Activated CD4-positive, alpha-beta T cell treated with anti-CD3 and anti-CD28 coated beads, Interleukin-2, amount 10 ng/mL, durations not matched to agents 7 days and 5 days (primary cell): ENCODE results near the gene TRIM24. TPM values are rescaled to one million over a fixed set of nuclear protein-coding genes. Genes with fewer than 3 reads are reported as not detected.

Experiments
- CTCF ChIA-PET: fragments of 350-600 bp; sonication (Branson Sonifier 250); formaldehyde crosslinking; loops from one replicate; lab custom pipeline; 2021; ENCODE audit warnings: antibody characterized with exemption; lab: Charles Lee
- POLR2A ChIA-PET: fragments of 350-600 bp; sonication (Branson Sonifier 250); formaldehyde crosslinking; loops from one replicate; lab custom pipeline; 2021; ENCODE audit warnings: antibody characterized with exemption; lab: Charles Lee
- DNase-seq: peaks from one replicate; pipeline ENCODE4 v3.0.0-alpha.2; 2020
- H3K27ac Mint-ChIP-seq: one replicate; pipeline ENCODE4 v1.8.0; 2021; ENCODE audit warnings: mild to moderate bottlenecking, moderate library complexity, mixed read lengths
- H3K27me3 Mint-ChIP-seq: one replicate; pipeline ENCODE4 v1.8.0; 2021; ENCODE audit warnings: mixed read lengths
- H3K36me3 Mint-ChIP-seq: one replicate; pipeline ENCODE4 v1.8.0; 2021; ENCODE audit warnings: low read depth, mixed read lengths
- H3K4me1 Mint-ChIP-seq: one replicate; pipeline ENCODE4 v1.8.0; 2021; ENCODE audit warnings: mixed read lengths
- H3K4me3 Mint-ChIP-seq: one replicate; pipeline ENCODE4 v1.8.0; 2021; ENCODE audit warnings: mild to moderate bottlenecking, moderate library complexity, mixed read lengths
- H3K9me3 Mint-ChIP-seq: one replicate; pipeline ENCODE4 v1.8.0; 2021; ENCODE audit warnings: mixed read lengths
- total RNA-seq, 2 experiments: library from RNA; stranded (reverse); gene quantifications; one replicate each; pipeline ENCODE4 v1.2.3, GENCODE V29; 2021

TRIM24 gene
- total RNA-seq, 2 experiments from 2014 or later = 22.0 to 26.2 TPM

- Mint-ChIP-seq H3K9me3 (peaks cover 36% of the 10 kb centered on the region), H3K4me3 (no peak overlapping the region), H3K4me1 (no peaks in the 10 kb centered on the region), H3K27ac (no peak overlapping the region), H3K27me3 (no peaks in the 10 kb centered on the region), H3K36me3 (peaks cover 95% of the 10 kb centered on the region)
- POLR2A ChIA-PET = no interaction called here
- no peak for DNase-seq
- CTCF ChIA-PET = interaction anchor here (1.2 kb wide), 1 partner anchor 32 kb away, joined by 4 read pairs; no protein-coding TSS in a partner anchor
Measured at GRCh38 chr7:138556771-138557484, 96.9 kb downstream of the TRIM24 start.

DNA sequence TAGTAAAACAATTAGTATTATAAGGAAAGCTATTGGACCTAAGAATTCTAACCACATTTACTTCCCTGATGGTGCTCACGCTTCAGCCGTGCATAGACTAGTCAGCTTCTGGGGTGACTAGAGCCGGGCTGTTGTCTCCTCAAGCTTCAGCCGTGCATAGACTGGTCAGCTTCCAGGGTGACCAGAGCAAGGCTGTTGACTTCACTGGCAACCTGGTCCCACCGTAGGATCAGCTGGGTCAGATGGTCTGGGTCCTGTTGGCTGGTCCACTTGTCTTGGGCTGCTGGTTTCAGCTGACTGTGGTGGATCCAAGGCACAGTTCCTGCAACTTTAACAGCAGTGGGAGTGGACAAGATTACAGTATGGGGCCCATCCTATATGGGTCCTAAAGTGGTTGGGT, 99.4 kb downstream of the TRIM24 start:
- DNase-seq = no peak
- Mint-ChIP-seq H3K27me3 (no peaks in the 10 kb centered on the region), H3K4me1 (no peaks in the 10 kb centered on the region), H3K4me3 (no peak overlapping the region), H3K36me3 (peaks cover 97% of the 10 kb centered on the region), H3K27ac (no peak overlapping the region), H3K9me3 (peaks cover 55% of the 10 kb centered on the region)
- CTCF ChIA-PET = no interaction called here
- POLR2A ChIA-PET = no interaction called here

DNA sequence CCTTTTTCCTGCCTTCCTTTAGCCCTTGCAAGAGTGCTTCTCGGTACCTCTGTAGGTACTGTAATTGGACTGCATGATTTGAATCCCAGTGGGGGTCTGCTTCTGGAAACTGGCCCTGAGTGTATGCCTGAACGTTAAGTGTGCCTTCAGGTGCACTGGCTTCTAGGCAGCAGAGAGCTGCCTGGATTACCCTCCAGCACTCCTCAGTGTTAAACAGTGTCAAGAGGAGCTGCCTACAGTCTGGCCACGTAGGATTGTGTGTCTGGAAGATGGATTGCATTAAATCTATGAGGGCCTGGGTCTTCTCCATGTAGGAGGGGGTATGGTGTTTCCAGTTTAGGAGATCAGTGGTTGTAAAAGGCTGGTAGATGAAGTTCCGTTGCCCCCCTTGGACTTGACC, 103.7 kb downstream of the TRIM24 start:
- Mint-ChIP-seq H3K4me1 (no peaks in the 10 kb centered on the region), H3K27me3 (no peaks in the 10 kb centered on the region), H3K9me3 (peaks cover 42% of the 10 kb centered on the region), H3K36me3 (peaks cover 88% of the 10 kb centered on the region), H3K27ac (no peak overlapping the region), H3K4me3 (no peak overlapping the region)
- ChIA-PET CTCF (no interaction called here), POLR2A (no interaction called here)
- no peak for DNase-seq

DNA sequence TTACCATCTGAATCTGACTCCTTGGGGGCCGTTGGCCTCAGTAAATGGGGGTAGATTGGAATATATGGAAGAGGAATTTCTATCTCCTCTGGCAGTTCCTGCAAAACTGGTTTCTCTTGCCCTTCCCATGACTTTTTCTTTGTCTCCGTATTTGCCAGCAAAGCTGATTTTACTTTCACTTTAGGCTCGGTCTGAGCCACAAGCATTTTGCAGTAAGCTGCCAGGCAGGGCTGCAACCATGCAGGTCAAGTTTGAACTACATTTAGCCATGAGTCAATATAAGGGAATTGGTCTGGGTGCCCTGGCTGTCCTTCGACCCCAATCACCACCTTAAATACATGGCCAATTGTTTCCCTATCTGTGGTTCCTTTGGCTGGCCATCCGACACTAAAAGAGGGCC, 104.3 kb downstream of the TRIM24 start:
- no peak overlapping the region for H3K4me3 Mint-ChIP-seq
- H3K36me3 Mint-ChIP-seq = peaks cover 88% of the 10 kb centered on the region
- no peaks in the 10 kb centered on the region for H3K27me3 Mint-ChIP-seq
- ChIA-PET POLR2A (no interaction called here), CTCF (no interaction called here)
- H3K4me1 Mint-ChIP-seq = no peaks in the 10 kb centered on the region
- H3K27ac Mint-ChIP-seq = no peak overlapping the region
- H3K9me3 Mint-ChIP-seq = peaks cover 37% of the 10 kb centered on the region
- DNase-seq = no peak

DNA sequence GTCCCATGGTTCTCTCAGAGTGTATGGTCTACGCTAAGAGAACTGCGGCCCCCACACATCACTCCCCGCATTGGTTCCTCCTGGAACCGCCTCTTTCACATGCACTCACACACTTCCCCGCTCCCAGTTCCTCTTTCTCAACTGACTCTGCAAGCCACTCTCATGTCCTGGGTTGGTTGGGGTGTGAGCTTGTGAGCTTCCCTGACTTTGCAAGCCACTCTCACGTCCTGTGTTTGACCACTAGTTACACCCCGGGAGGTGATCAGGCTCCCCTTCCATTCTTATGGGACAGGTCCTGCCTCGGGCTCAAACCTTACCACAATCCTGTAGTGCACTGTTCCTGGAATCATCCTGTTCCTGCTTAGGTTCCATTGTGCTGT, 105.0 kb downstream of the TRIM24 start:
- no peaks in the 10 kb centered on the region for H3K4me1 Mint-ChIP-seq
- POLR2A ChIA-PET = no interaction called here
- peaks cover 88% of the 10 kb centered on the region for H3K36me3 Mint-ChIP-seq
- peaks cover 35% of the 10 kb centered on the region for H3K9me3 Mint-ChIP-seq
- H3K27ac Mint-ChIP-seq = no peak overlapping the region
- CTCF ChIA-PET = interaction anchor here (0.6 kb wide), 1 partner anchor 828 kb away, joined by 3 read pairs; no protein-coding TSS in a partner anchor
- no peaks in the 10 kb centered on the region for H3K27me3 Mint-ChIP-seq
- no peak overlapping the region for H3K4me3 Mint-ChIP-seq
- DNase-seq = no peak

DNA sequence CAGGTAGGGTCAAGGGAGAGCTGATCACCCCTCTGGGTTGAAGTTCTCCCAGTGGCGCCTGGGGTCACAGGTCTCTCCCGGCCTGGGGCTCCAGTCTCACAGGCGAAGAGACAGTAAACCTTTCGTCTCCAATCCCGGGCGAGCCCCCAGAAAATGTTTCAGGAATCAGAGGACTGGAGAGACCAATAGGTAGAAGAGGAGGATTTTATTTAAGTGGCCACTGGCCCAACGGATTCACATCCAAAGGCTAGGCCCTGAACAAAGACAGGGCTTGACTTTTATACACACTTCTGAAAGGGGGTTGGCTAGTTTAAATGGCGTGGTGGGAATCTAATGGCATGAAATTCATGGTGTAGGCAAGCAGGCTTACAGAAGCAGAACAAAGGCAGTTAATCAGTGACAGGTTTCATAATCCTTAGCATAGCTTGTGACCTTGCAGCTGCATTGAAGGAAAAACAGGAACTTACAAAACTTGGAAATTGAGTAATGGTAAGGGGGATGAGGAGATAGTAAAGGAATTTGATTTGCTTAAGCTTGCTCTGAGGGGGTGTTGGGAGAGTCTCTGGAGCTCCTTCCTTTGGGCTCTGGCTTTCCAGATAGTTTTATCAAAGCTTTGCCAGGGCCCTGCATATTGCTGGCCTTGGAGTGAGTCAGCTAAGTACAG, 105.5 kb downstream of the TRIM24 start:
- CTCF ChIA-PET = interaction anchor here (0.6 kb wide), 1 partner anchor 829 kb away, joined by 3 read pairs; no protein-coding TSS in a partner anchor
- no peaks in the 10 kb centered on the region for H3K27me3 Mint-ChIP-seq
- H3K9me3 Mint-ChIP-seq = peaks cover 35% of the 10 kb centered on the region
- H3K27ac Mint-ChIP-seq = no peak overlapping the region
- POLR2A ChIA-PET = no interaction called here
- no peak for DNase-seq
- no peaks in the 10 kb centered on the region for H3K4me1 Mint-ChIP-seq
- no peak overlapping the region for H3K4me3 Mint-ChIP-seq
- H3K36me3 Mint-ChIP-seq = peaks cover 86% of the 10 kb centered on the region

DNA sequence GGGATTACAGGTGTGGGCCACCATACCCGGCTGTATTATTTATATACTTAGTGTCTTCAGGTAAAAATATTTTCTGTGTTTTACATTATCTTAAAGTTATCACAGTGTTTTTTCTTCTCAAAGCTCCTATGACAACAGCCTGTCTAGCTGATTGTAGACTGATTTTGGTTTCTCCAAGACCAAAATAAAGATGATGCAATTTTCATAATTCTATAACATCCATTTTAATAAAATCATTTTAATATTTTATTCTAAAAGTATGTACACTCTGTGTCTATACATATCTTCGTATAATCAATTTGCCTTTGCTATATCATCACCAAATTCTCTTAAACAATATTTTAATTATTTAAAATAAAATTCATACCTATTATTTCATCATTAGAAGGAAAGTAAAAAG, 108.6 kb downstream of the TRIM24 start:
- DNase-seq = no peak
- ChIA-PET CTCF (no interaction called here), POLR2A (no interaction called here)
- Mint-ChIP-seq H3K4me3 (no peak overlapping the region), H3K27ac (no peak overlapping the region), H3K9me3 (peaks cover 23% of the 10 kb centered on the region), H3K4me1 (no peaks in the 10 kb centered on the region), H3K36me3 (peaks cover 72% of the 10 kb centered on the region), H3K27me3 (no peaks in the 10 kb centered on the region)

DNA sequence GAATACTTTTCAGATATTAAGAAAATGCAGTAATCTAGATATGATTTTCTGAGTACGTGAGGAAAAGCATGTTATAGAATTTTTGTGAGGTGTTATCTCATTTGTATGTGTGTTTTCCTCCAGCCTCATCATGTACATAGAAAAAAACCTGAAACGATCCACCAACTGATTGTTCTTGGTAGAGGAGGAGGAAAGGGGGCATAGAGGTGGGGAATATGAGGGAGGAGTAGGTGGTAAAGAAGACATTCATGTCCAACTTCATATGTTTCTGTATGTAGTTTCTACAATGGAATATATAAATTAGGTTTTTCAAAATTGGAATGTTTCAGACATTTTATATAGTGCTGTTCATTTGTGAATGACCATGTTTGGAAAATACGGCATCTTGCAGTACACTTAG, 109.4 kb downstream of the TRIM24 start:
- Mint-ChIP-seq H3K9me3 (peaks cover 16% of the 10 kb centered on the region), H3K27ac (no peak overlapping the region), H3K36me3 (peaks cover 71% of the 10 kb centered on the region), H3K27me3 (no peaks in the 10 kb centered on the region), H3K4me1 (no peaks in the 10 kb centered on the region), H3K4me3 (no peak overlapping the region)
- ChIA-PET CTCF (no interaction called here), POLR2A (no interaction called here)
- no peak for DNase-seq

DNA sequence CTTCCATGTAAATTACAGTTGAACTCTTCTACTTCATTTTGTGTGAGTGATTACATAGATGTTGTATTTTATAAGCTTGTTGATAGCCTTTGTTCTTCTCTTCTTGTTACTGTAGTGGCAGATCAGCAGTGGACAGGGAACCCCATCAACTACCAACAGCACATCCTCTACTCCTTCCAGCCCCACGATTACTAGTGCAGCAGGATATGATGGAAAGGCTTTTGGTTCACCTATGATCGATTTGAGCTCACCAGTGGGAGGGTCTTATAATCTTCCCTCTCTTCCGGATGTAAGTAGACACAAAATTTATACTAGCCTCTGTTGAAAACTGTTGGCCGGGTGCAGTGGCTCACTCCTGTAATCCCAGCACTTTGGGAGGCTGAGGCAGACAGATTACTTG, 110.7 kb downstream of the TRIM24 start:
- DNase-seq = no peak
- no peak overlapping the region for H3K27ac Mint-ChIP-seq
- peaks cover 4% of the 10 kb centered on the region for H3K9me3 Mint-ChIP-seq
- no peaks in the 10 kb centered on the region for H3K27me3 Mint-ChIP-seq
- peaks cover 62% of the 10 kb centered on the region for H3K36me3 Mint-ChIP-seq
- peaks cover 3% of the 10 kb centered on the region for H3K4me1 Mint-ChIP-seq
- H3K4me3 Mint-ChIP-seq = no peak overlapping the region
- CTCF ChIA-PET = no interaction called here
- POLR2A ChIA-PET = no interaction called here

GRCh38 chr7:138573741-138574140, 113.7 kb downstream of the TRIM24 start:
- Mint-ChIP-seq H3K27ac (no peak overlapping the region), H3K36me3 (peaks cover 60% of the 10 kb centered on the region), H3K4me3 (no peak overlapping the region), H3K9me3 (no peaks in the 10 kb centered on the region), H3K27me3 (no peaks in the 10 kb centered on the region), H3K4me1 (peaks cover 3% of the 10 kb centered on the region)
- POLR2A ChIA-PET = no interaction called here
- CTCF ChIA-PET = no interaction called here
- DNase-seq = no peak

DNA sequence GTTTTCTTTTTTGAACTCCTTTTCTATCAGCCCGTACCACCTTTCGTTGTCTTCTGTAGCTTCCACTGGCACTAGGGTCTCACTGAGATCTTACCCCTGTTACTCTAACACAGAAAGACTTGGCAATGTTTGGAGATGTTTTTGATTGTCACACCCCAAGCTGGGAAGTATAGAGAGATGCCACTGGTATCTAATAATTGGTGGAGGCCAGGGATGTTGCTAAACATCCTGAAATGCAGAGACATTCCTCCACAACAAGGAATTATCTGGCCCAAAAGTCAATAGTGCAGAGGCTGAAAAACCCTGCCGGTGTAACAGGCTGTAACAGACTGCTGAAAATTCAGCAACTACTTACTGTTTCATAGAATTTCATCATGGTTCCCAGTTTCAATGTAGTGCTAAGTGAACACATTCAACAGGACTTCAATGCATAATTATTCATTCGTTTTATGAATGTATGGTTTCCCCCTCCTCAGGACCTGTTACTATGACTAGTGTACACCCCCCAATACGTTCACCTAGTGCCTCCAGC, 115.9 kb downstream of the TRIM24 start:
- no peak for DNase-seq
- POLR2A ChIA-PET = no interaction called here
- H3K27me3 Mint-ChIP-seq = no peaks in the 10 kb centered on the region
- H3K9me3 Mint-ChIP-seq = no peaks in the 10 kb centered on the region
- CTCF ChIA-PET = no interaction called here
- no peak overlapping the region for H3K4me3 Mint-ChIP-seq
- H3K36me3 Mint-ChIP-seq = peaks cover 61% of the 10 kb centered on the region
- H3K4me1 Mint-ChIP-seq = peaks cover 3% of the 10 kb centered on the region
- H3K27ac Mint-ChIP-seq = no peak overlapping the region

DNA sequence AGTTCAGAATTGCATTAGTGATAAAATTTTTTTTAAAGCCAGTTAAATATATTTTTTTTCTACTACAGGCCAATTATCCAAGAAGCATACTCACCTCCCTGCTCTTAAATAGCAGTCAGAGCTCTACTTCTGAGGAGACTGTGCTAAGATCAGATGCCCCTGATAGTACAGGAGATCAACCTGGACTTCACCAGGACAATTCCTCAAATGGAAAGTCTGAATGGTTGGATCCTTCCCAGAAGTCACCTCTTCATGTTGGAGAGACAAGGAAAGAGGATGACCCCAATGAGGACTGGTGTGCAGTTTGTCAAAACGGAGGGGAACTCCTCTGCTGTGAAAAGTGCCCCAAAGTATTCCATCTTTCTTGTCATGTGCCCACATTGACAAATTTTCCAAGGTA, 119.1 kb downstream of the TRIM24 start:
- Mint-ChIP-seq H3K36me3 (peaks cover 70% of the 10 kb centered on the region), H3K27me3 (no peaks in the 10 kb centered on the region), H3K4me1 (peaks cover 3% of the 10 kb centered on the region), H3K4me3 (no peak overlapping the region), H3K27ac (no peak overlapping the region), H3K9me3 (no peaks in the 10 kb centered on the region)
- ChIA-PET CTCF (no interaction called here), POLR2A (no interaction called here)
- DNase-seq = no peak

DNA sequence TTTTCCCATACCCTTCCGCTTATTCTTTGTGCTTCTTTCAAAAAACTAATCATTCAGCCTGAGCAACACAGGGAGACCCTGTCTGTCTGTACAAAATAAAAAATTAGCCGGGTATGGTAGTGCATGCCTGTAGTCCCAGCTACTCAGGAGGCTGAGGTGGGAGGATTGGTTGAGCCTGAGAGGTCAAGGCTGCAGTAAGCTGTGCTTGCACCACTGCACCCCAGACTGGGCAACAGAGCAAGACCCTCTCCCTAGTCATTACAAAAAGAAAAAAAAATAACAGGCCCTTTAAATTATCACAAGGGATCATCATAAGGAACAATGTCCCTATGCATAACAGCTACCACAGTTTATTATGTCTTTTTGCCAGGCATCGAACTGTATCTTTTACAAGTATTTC, 119.6 kb downstream of the TRIM24 start:
- no peaks in the 10 kb centered on the region for H3K9me3 Mint-ChIP-seq
- ChIA-PET CTCF (no interaction called here), POLR2A (no interaction called here)
- no peak for DNase-seq
- no peak overlapping the region for H3K4me3 Mint-ChIP-seq
- H3K4me1 Mint-ChIP-seq = peaks cover 3% of the 10 kb centered on the region
- H3K27ac Mint-ChIP-seq = no peak overlapping the region
- H3K36me3 Mint-ChIP-seq = peaks cover 72% of the 10 kb centered on the region
- H3K27me3 Mint-ChIP-seq = no peaks in the 10 kb centered on the region
